ENCODE measurements around the gene LSM7.

GRCh38 chr19:2287585-2288337, 40.6 kb downstream of the LSM7 start:
- no peak for TF ChIP-seq CTCF (IDR thresholded peaks at IDR 0.05)
- TF ChIP-seq POLR2A (IDR thresholded peaks at IDR 0.05) = no peak
